OCI-LY1 (cell line): ENCODE measurements around the gene GALC.

ENCODE experiments used
- EZH2 ChIP-seq: fragments of 200-600 bp; sonication (generic), shearing (Covaris generic); IDR thresholded peaks from 2 replicates; pipeline ENCODE4 v1.8.0; 2017; ENCODE audit warnings: borderline replicate concordance, mixed run types, mild to moderate bottlenecking, antibody characterized with exemption, low read length, moderate library complexity, mixed read lengths
- TF ChIP-seq, protein P1 (sequence below): fragments of 200-600 bp; sonication (generic), shearing (Covaris generic); IDR thresholded peaks from 2 replicates; pipeline ENCODE4 v1.5.1; 2017; ENCODE audit warnings: mild to moderate bottlenecking, antibody characterized with exemption, low read length, moderate library complexity, mixed read lengths

DNA sequence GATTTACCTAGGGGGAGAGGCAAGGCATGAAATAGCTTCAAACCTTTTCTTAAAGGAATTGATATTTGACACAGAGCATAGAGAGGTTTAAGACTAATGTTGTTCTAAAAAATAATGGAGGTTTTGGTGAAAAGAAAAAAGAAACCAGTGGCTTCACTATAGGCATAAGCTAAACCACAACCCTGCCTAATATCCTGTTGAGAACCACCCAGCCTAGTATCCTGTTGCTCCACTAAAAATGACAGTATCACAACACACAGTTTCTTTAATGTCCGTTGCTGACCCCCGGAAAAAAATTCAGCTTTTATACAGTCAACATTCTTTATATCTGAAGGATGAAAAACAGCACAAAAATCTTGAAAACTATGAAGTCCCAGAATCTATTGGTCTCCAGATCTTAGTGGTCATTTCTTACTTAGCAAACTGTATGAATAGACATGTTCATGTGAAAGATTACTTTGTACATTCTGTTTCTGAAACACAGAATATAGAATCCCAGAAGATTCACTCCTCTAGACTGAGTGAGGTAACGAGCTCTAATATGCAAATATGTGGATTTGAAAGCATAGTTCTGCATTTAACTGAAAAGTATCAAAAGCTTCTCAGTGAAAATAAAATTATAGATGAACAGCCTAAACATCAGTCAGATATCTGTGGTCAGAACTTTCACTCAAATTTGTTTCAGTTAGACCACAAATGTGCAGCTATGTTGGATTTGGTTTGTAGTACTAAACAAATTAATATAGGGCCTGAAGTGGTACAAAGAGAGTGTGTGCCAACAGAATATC, 40.5 kb downstream of the GALC start:
- TF ChIP-seq, protein P1, sequence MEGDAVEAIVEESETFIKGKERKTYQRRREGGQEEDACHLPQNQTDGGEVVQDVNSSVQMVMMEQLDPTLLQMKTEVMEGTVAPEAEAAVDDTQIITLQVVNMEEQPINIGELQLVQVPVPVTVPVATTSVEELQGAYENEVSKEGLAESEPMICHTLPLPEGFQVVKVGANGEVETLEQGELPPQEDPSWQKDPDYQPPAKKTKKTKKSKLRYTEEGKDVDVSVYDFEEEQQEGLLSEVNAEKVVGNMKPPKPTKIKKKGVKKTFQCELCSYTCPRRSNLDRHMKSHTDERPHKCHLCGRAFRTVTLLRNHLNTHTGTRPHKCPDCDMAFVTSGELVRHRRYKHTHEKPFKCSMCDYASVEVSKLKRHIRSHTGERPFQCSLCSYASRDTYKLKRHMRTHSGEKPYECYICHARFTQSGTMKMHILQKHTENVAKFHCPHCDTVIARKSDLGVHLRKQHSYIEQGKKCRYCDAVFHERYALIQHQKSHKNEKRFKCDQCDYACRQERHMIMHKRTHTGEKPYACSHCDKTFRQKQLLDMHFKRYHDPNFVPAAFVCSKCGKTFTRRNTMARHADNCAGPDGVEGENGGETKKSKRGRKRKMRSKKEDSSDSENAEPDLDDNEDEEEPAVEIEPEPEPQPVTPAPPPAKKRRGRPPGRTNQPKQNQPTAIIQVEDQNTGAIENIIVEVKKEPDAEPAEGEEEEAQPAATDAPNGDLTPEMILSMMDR = no peak
- TF ChIP-seq EZH2 = no peak
